ENCODE measurements around the gene PSME3IP1.
A peak's percentile ranks its signal among the peaks of the same experiment; 100 is the strongest.

PSME3IP1 gene

DNA sequence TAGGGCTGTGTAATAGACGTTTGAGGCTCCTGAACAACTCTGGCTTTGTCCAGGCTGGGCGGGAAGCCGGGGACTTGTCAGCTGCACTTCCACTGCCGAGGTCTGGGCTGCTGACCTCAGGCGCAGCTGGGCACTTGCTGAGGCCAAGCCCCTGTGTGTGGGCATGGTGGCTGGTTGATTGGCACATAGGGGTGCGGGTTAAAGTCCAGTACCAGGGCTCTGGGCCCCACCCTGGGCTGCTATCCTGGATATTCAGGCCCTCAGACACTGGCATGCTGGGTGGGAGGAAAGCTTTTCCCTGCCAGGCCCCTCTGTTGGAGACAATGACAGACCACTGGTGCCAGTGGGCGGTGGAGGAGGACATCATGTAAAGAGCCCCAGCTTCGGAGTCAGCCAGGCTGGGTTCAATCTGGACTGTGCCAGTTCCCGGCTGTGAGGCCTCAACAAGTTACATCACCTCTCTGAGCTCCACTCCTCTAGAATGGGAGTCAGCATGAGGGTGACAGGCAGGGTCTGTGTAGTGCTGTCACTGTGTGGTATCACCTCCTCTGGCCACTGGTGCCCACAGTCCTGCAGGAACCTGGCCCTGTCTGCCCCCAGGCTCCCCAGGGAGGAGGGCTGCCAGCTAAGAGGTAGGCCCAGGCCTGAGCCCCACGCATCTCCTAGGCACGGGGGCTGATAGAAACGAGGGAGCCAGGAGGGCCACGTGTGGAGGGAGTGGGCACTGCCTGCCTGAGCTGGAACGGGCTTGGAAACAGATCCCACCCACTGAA, 42.5 kb downstream of the PSME3IP1 start:
- DNase-seq (ENCODE audit: low read depth, low spot score): no peak
- Histone ChIP-seq H3K9ac (ENCODE audit: insufficient read length, low read depth) (no peak overlapping the region), H3K4me1 (ENCODE audit: insufficient read depth, insufficient read length) (peaks cover 22% of the 10 kb centered on the region), H3K27me3 (ENCODE audit: insufficient read depth, insufficient read length) (no peaks in the 10 kb centered on the region), H3K4me3 (ENCODE audit: insufficient read length, low read depth) (no peak overlapping the region), H3K36me3 (ENCODE audit: insufficient read depth, insufficient read length, low read length) (peaks cover 21% of the 10 kb centered on the region), H3K9me3 (ENCODE audit: insufficient read depth, low read length) (no peaks in the 10 kb centered on the region)
- TF ChIP-seq ZNF274 (IDR thresholded peaks at IDR 0.05; ENCODE audit: low read depth, low read length) (no peak), SUZ12 (IDR thresholded peaks at IDR 0.05; ENCODE audit: extremely low read depth, insufficient read depth, insufficient read length) (no peak), YY1 (IDR thresholded peaks at IDR 0.05; ENCODE audit: insufficient read depth, insufficient read length) (no peak)

- DNase-seq (ENCODE audit: low read depth, low spot score): no peak
- Histone ChIP-seq H3K4me3 (ENCODE audit: insufficient read length, low read depth) (no peak overlapping the region), H3K36me3 (ENCODE audit: insufficient read depth, insufficient read length, low read length) (peaks cover 26% of the 10 kb centered on the region), H3K9ac (ENCODE audit: insufficient read length, low read depth) (no peak overlapping the region), H3K27me3 (ENCODE audit: insufficient read depth, insufficient read length) (no peaks in the 10 kb centered on the region), H3K4me1 (ENCODE audit: insufficient read depth, insufficient read length) (peaks cover 17% of the 10 kb centered on the region), H3K9me3 (ENCODE audit: insufficient read depth, low read length) (no peaks in the 10 kb centered on the region)
- no peak for TF ChIP-seq ZNF274 (IDR thresholded peaks at IDR 0.05; ENCODE audit: low read depth, low read length)
- TF ChIP-seq SUZ12 (IDR thresholded peaks at IDR 0.05; ENCODE audit: extremely low read depth, insufficient read depth, insufficient read length): no peak
- no peak for TF ChIP-seq YY1 (IDR thresholded peaks at IDR 0.05; ENCODE audit: insufficient read depth, insufficient read length)
Measured at GRCh38 chr16:57141822-57142631, 43.8 kb downstream of the PSME3IP1 start.

DNA sequence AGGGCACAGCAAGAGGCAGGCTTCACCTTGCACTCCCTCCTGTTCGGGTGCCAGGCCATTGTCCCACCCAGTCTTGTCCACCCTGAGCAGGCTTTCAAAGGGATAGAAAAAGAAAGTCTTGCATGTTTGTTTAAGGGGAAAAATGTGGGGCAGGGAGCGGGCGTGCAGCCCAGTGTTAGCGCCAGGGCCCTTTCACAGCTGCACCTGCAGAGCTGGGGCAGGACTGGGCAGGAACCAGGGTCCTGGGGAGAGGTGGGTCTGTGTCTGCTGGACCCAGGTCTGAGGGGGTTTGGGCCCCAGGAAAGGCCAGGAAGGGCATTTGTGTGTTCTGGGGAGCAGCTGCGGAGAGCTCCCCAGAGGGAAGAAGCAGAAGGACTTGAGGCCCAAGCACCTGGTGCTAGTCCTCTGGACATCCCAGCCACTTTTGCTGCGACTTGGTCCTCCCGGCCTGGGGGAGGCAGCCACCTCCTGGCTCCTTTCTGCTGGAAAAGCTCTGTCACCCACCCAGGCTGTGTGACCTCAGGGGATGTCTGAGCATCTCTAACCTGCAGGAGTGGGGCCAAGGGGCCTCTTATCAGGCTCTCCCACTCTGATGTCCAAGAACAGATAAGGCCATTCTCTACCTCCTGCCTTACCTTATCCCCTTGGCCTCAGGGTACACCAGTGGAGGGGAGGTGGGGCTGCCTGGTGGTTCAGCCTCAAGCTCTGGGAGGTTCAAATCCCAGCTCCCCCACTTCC, 44.7 kb downstream of the PSME3IP1 start:
- no peak overlapping the region for H3K9ac ChIP-seq (ENCODE audit: insufficient read length, low read depth)
- no peaks in the 10 kb centered on the region for H3K27me3 ChIP-seq (ENCODE audit: insufficient read depth, insufficient read length)
- H3K4me1 ChIP-seq (ENCODE audit: insufficient read depth, insufficient read length): peaks cover 14% of the 10 kb centered on the region

GRCh38 chr16:57138281-57138935, 47.4 kb downstream of the PSME3IP1 start:
- peaks cover 19% of the 10 kb centered on the region for H3K36me3 ChIP-seq (ENCODE audit: insufficient read depth, insufficient read length, low read length)
- DNase-seq (ENCODE audit: low read depth, low spot score): no peak
- no peak overlapping the region for H3K9ac ChIP-seq (ENCODE audit: insufficient read length, low read depth)
- no peak overlapping the region for H3K4me3 ChIP-seq (ENCODE audit: insufficient read length, low read depth)
- peaks cover 16% of the 10 kb centered on the region for H3K4me1 ChIP-seq (ENCODE audit: insufficient read depth, insufficient read length)
- no peaks in the 10 kb centered on the region for H3K27me3 ChIP-seq (ENCODE audit: insufficient read depth, insufficient read length)
- H3K9me3 ChIP-seq (ENCODE audit: insufficient read depth, low read length): no peaks in the 10 kb centered on the region
- no peak for TF ChIP-seq ZNF274 (IDR thresholded peaks at IDR 0.05; ENCODE audit: low read depth, low read length)
- no peak for TF ChIP-seq SUZ12 (IDR thresholded peaks at IDR 0.05; ENCODE audit: extremely low read depth, insufficient read depth, insufficient read length)
- TF ChIP-seq YY1 (IDR thresholded peaks at IDR 0.05; ENCODE audit: insufficient read depth, insufficient read length): no peak

More for the DNA sequence above, 44.7 kb downstream of the PSME3IP1 start:
- Histone ChIP-seq H3K36me3 (ENCODE audit: insufficient read depth, insufficient read length, low read length) (peaks cover 26% of the 10 kb centered on the region), H3K9me3 (ENCODE audit: insufficient read depth, low read length) (no peaks in the 10 kb centered on the region), H3K4me3 (ENCODE audit: insufficient read length, low read depth) (no peak overlapping the region)
- no peak for TF ChIP-seq ZNF274 (IDR thresholded peaks at IDR 0.05; ENCODE audit: low read depth, low read length)
- no peak for DNase-seq (ENCODE audit: low read depth, low spot score)

- TF ChIP-seq YY1 (IDR thresholded peaks at IDR 0.05; ENCODE audit: insufficient read depth, insufficient read length) (no peak), SUZ12 (IDR thresholded peaks at IDR 0.05; ENCODE audit: extremely low read depth, insufficient read depth, insufficient read length) (no peak), ZNF274 (IDR thresholded peaks at IDR 0.05; ENCODE audit: low read depth, low read length) (no peak)
- no peaks in the 10 kb centered on the region for H3K9me3 ChIP-seq (ENCODE audit: insufficient read depth, low read length)
Measured at GRCh38 chr16:57137566-57138273, 48.1 kb downstream of the PSME3IP1 start.

DNA sequence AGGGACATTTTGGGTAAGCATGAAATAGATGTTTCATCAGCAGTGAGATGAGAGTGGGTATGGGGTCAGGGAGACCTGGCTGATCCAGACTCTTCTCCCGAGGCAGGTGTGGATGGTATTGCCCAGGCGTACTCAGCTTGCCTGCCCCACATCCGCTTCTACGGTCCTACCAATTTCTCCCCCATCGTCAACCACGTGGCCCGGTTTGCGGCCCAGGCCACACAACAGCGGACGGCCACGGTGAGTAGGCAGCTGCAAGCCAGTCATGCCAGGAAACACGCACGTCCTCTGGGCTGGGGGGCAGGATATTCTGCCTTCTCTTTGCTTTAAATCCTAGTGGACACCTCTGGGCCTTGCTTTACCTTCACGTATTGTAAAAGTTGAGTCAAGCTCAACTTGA, 48.8 kb downstream of the PSME3IP1 start:
- TF ChIP-seq YY1 (IDR thresholded peaks at IDR 0.05; ENCODE audit: insufficient read depth, insufficient read length): no peak
- no peaks in the 10 kb centered on the region for H3K9me3 ChIP-seq (ENCODE audit: insufficient read depth, low read length)
- no peak overlapping the region for H3K4me3 ChIP-seq (ENCODE audit: insufficient read length, low read depth)
- H3K9ac ChIP-seq (ENCODE audit: insufficient read length, low read depth): no peak overlapping the region
- H3K27me3 ChIP-seq (ENCODE audit: insufficient read depth, insufficient read length): no peaks in the 10 kb centered on the region
- peaks cover 24% of the 10 kb centered on the region for H3K4me1 ChIP-seq (ENCODE audit: insufficient read depth, insufficient read length)
- H3K36me3 ChIP-seq (ENCODE audit: insufficient read depth, insufficient read length, low read length): peaks cover 20% of the 10 kb centered on the region
- DNase-seq (ENCODE audit: low read depth, low spot score): no peak

More at GRCh38 chr16:57137566-57138273, 48.1 kb downstream of the PSME3IP1 start:
- Histone ChIP-seq H3K4me3 (ENCODE audit: insufficient read length, low read depth) (peak overlapping the region; percentile 3), H3K4me1 (ENCODE audit: insufficient read depth, insufficient read length) (peaks cover 21% of the 10 kb centered on the region), H3K9ac (ENCODE audit: insufficient read length, low read depth) (no peak overlapping the region), H3K36me3 (ENCODE audit: insufficient read depth, insufficient read length, low read length) (peaks cover 17% of the 10 kb centered on the region), H3K27me3 (ENCODE audit: insufficient read depth, insufficient read length) (no peaks in the 10 kb centered on the region)
- no peak for DNase-seq (ENCODE audit: low read depth, low spot score)

All from NT2/D1 (cell line).